ENCODE measurements around the gene ZRANB2. TPM values are rescaled to one million over a fixed set of nuclear protein-coding genes. Genes with fewer than 3 reads are reported as not detected.
A peak's percentile ranks its signal among the peaks of the same experiment; 100 is the strongest.

Gene ZRANB2
- total RNA-seq, 8 experiments from 2014 or later = 84.9 to 155 (median 111) TPM

DNA sequence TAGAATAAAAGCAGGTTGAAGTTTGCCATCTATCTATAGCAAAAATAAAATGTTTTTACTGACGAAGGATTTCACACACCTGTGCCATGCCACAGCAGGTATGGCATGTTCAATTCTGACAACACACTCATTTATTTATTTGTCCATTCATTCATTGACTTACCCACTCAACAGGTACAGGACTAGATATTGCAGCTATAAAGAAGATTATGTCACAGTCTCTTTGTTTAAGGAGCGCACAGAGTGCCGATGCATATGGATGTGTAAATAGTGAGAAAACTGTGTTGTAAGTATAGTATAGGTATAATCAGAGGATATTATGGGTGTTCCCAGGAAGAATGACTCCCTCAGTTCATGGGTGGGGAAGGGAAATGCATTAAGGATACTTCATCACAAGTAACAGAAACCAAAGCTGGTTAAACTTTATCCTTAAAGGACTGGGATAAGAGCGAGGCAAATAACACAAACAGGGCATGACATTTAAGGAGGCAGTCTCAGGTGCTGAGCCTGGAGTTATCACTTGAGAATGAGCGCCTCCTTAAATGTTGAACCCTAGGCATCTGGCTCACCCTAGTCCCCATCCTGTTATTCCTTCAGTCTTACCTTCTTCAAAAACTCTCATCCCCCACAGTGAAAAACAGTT lies 7.9 kb upstream of the ZRANB2 start:
- in situ Hi-C loops (cut with MboI; ENCODE audit: low pct_unique_long_range_greater_than_20kb in 2 of 9, low sequenced_read_pairs in 9 of 9, unreplicated experiment in 9 of 9) = loop anchor here in 1 of 9 experiments (25.0 kb wide), 1 partner anchor 449 kb away; no protein-coding TSS in a partner anchor
- no peak overlapping the region for H3K27ac ChIP-seq
- peaks cover 0 to 4% of the 10 kb centered on the region in 2 donors for H3K4me1 ChIP-seq (replicated peaks in 1 of 2)
- WGBS, 10 experiments = 61 to 100% (median 96%) methylated on average over 2 to 5 of the region's 5 CpGs; no CpG with 5 or more reads in 1 of the 10 experiments
- H3K4me3 ChIP-seq = no peak overlapping the region
- ATAC-seq (replicated peaks in 6 of 8) = peak in 1 of 8 experiments; percentile 11

DNA sequence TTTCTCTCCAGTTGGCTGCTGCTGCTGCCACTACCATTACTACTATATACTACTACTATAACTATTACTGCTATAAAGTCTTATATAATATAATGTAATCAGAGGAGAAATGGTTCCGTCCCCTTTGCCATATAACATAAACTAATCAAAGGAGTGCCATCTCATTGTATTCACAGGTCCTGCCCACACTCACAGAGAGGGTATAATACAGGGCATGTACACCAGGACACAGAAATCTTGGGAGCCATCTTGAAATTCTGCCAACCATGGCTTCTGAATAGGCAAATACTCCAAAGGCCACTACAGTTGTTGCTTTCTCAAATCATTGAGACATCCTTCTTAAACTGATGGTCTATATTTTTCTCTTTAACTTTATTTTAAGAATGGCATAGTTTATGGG lies 6.9 kb upstream of the ZRANB2 start:
- Histone ChIP-seq H3K4me1 (replicated peaks in 1 of 2) (peaks cover 4% of the 10 kb centered on the region in 2 donors), H3K4me3 (no peak overlapping the region), H3K27ac (no peak overlapping the region)
- in situ Hi-C loops (cut with MboI; ENCODE audit: low pct_unique_long_range_greater_than_20kb in 2 of 9, low sequenced_read_pairs in 9 of 9, unreplicated experiment in 9 of 9) = loop anchor here in 1 of 9 experiments (25.0 kb wide), 1 partner anchor 450 kb away; no protein-coding TSS in a partner anchor
- no peak for ATAC-seq (replicated peaks in 6 of 8)
- 100% methylated on average over 1 of the region's 1 CpG; no CpG with 5 or more reads in 5 of the 10 experiments for WGBS, 10 experiments

DNA sequence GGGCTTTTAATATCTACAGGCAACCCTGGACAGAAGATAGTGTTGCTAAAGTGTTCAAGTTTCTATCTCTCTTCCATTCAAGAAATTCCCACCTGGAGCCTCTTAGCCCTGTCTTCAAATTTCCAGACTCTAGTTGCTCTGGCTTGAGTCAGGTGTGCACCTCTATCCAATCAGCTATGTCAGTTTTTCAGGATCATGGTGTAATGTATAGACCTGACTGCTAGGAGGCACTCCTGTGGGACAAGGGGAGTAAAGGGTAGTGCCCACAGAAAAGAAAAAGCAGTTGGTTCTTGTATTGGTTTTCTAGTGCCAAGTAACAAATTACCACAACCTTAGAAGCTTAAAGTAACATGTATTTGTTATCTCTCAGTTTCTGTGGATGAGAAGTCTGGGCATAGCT lies 6.2 kb upstream of the ZRANB2 start:
- Histone ChIP-seq H3K4me1 (replicated peaks in 1 of 2) (peaks cover 4 to 6% of the 10 kb centered on the region in 2 donors), H3K4me3 (no peak overlapping the region), H3K27ac (no peak overlapping the region)
- no peak for ATAC-seq (replicated peaks in 6 of 8)
- in situ Hi-C loops (cut with MboI; ENCODE audit: low pct_unique_long_range_greater_than_20kb in 2 of 9, low sequenced_read_pairs in 9 of 9, unreplicated experiment in 9 of 9) = loop anchor here in 1 of 9 experiments (25.0 kb wide), 1 partner anchor 450 kb away; no protein-coding TSS in a partner anchor

DNA sequence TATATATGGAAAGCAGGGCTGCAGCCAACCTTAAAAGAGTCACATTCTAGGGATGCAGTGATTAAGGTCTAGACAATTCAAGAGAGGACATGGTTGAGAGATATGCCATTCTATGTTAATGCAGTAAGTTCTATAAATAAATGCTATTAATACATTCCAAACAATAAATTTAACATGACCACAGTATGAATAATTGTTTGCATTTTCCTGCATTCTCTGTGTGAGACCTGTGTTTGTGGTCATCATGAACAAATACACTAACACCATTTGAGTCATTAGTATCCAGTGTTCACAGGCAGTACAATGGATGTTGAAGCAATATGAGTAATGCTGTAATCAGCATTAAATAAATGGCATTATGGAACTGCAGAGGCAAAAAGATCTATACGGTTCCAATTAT lies 5.5 kb upstream of the ZRANB2 start:
- peak; percentile 19 to 84 (median 60) for ATAC-seq (replicated peaks in 6 of 8)

DNA sequence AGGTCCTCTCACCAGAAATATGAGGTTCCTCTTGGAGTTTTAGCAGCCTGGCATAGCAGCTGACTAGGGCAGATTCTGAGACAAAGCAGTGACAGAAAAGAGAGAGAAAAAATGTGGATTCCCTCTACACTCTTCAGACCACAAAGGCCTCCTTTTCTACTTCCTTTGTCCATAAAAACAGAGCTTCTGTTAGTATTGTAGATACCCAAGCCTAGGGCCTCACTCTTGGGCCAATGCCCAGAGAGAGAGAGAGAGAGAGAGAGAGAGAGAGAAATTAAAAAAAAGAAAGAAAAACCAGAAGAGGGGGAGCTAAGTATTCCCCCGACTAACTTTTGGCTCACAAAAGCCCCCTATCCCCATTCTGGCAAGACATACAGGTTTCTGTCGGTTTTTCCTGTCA lies 2.4 kb upstream of the ZRANB2 start:
- no peak overlapping the region for H3K4me3 ChIP-seq
- WGBS, 10 experiments = 40 to 100% (median 67%) methylated on average over 1 to 2 of the region's 2 CpGs; no CpG with 5 or more reads in 2 of the 10 experiments
- peaks cover 17 to 20% of the 10 kb centered on the region in 2 donors for H3K4me1 ChIP-seq (replicated peaks in 1 of 2)
- ATAC-seq (replicated peaks in 6 of 8) = peak in 2 of 8 experiments; percentile 11 to 40
- in situ Hi-C loops (cut with MboI; ENCODE audit: low pct_unique_long_range_greater_than_20kb in 2 of 9, low sequenced_read_pairs in 9 of 9, unreplicated experiment in 9 of 9) = loop anchor here in 1 of 9 experiments (25.0 kb wide), 1 partner anchor 454 kb away; no protein-coding TSS in a partner anchor
- H3K27ac ChIP-seq = no peak overlapping the region

More for the DNA sequence above, 5.5 kb upstream of the ZRANB2 start:
- no peak overlapping the region for H3K4me3 ChIP-seq
- H3K4me1 ChIP-seq (replicated peaks in 1 of 2) = peaks cover 10 to 12% of the 10 kb centered on the region in 2 donors
- H3K27ac ChIP-seq = no peak overlapping the region
- in situ Hi-C loops (cut with MboI; ENCODE audit: low pct_unique_long_range_greater_than_20kb in 2 of 9, low sequenced_read_pairs in 9 of 9, unreplicated experiment in 9 of 9) = loop anchor here in 1 of 9 experiments (25.0 kb wide), 1 partner anchor 451 kb away; no protein-coding TSS in a partner anchor
- 0 to 88% (median 42%) methylated on average over 1 of the region's 1 CpG; no CpG with 5 or more reads in 2 of the 10 experiments for WGBS, 10 experiments

DNA sequence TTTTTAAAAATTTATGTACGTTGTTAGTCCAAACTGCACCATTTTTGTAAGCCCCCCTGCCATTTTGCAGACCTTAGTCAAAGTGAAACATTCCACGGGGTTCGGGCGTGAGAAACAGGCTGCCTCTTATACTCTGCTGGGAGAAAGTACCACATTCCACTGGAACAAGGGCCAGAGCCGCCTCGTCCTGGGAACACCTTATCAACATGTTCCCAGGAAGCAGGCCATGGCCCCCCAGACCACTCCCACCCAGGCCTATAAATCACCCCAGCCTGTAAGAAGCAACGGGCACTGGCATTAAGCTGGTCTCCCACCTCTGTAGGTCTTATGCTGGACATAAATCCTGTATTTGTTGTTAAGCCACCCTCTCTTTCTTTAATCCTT lies 854 bp upstream of the ZRANB2 start:
- H3K4me3 ChIP-seq = peak overlapping the region; percentile 73 to 90 (median 76)
- H3K27ac ChIP-seq = peak overlapping the region; percentile 90 to 98
- peak in 5 of 8 experiments; percentile 5 to 47 (median 29) for ATAC-seq (replicated peaks in 6 of 8)
- in situ Hi-C loops (cut with MboI; ENCODE audit: low pct_unique_long_range_greater_than_20kb in 2 of 9, low sequenced_read_pairs in 9 of 9, unreplicated experiment in 9 of 9) = loop anchor here in 1 of 9 experiments (25.0 kb wide), 1 partner anchor 456 kb away; no protein-coding TSS in a partner anchor
- WGBS, 10 experiments = 44 to 100% (median 72%) methylated on average over 1 to 6 of the region's 7 CpGs
- peaks cover 17 to 20% of the 10 kb centered on the region in 2 donors for H3K4me1 ChIP-seq (replicated peaks in 1 of 2)

DNA sequence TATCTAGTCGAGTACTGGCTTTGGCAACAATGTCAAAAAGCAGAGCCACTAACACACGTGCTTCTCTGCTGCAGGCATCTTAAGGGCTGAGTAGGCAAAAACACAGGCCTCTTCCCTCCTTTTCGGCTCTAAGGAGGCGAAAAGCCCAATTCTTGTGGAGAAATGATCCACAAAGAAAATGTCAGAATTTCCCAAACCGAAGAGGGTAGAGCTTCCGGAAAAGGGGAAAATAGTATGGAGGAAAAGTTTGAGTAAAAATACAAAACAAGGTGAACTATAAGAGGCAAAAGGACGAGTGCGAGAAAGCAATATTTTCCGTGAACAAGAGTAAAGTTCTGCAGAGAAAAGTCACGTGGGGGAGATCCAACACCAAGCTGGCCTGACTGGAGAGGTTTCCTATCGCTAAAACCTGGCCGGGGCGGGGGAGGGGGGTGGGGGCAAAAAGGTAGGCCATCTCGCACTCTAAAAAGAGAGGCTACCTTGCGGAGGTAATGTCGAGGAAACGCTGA lies 551 bp downstream of the ZRANB2 start:
- in situ Hi-C loops (cut with MboI; ENCODE audit: low pct_unique_long_range_greater_than_20kb in 2 of 9, low sequenced_read_pairs in 9 of 9, unreplicated experiment in 9 of 9) = loop anchor here in 1 of 9 experiments (25.0 kb wide), 1 partner anchor 457 kb away; no protein-coding TSS in a partner anchor
- ATAC-seq (replicated peaks in 6 of 8) = peak; percentile 1 to 31 (median 13)
- Histone ChIP-seq H3K27ac (peak overlapping the region; percentile 90 to 98), H3K4me3 (peak overlapping the region; percentile 73 to 90 (median 76)), H3K4me1 (replicated peaks in 1 of 2) (peaks cover 17 to 20% of the 10 kb centered on the region in 2 donors)
- WGBS, 10 experiments = 0 to 5% (median 0%) methylated on average over 1 to 12 of the region's 17 CpGs

DNA sequence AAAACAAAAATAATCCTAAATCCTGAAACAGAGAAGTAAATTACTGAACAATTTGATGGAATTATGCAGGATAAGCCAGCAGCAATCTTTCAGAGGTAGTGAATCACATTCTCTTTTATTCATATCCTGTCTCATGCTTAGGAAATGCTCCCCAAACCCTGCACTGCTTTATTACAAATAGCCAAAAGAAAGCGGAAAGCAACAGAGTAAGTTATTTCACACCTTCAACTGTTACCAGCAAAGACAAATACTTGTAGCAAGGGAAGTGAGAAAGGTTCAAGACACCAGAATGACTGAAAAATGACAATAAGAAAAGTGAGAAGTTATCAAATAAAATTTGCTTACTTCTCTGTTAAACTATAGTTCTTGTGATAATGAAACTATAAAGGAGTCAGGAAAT lies 6.2 kb downstream of the ZRANB2 start:
- ATAC-seq (replicated peaks in 6 of 8) = no peak
- no peak overlapping the region for H3K4me3 ChIP-seq
- 42 to 100% (median 100%) methylated on average over 1 of the region's 1 CpG for WGBS, 10 experiments
- no peak overlapping the region for H3K27ac ChIP-seq
- H3K4me1 ChIP-seq (replicated peaks in 1 of 2) = peaks cover 7 to 11% of the 10 kb centered on the region in 2 donors
- in situ Hi-C loops (cut with MboI; ENCODE audit: low pct_unique_long_range_greater_than_20kb in 2 of 9, low sequenced_read_pairs in 9 of 9, unreplicated experiment in 9 of 9) = loop anchor here in 4 of 9 experiments (25.0 kb wide), 4 partner anchors 463 to 837 kb away; no protein-coding TSS in a partner anchor

DNA sequence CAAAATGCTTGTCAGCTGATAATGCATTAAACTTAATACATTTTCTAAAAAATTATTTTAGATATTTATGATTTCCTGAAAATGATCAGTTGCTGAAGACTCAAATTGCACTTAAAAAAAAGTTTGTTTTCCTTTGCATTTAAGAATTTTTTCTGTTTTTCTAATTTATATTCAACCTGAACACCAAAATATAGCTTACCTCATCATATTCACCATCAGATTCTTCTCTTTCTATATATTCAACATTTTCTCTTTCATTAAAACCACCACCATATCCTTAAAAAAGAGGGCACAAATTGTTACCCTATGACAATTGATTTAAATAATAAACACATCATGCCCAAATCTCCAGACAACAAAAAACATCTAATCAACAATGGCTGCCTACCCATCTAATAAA lies 8.6 kb downstream of the ZRANB2 start:
- in situ Hi-C loops (cut with MboI; ENCODE audit: low pct_unique_long_range_greater_than_20kb in 2 of 9, low sequenced_read_pairs in 9 of 9, unreplicated experiment in 9 of 9) = loop anchor here in 3 of 9 experiments (25.0 kb wide), 3 partner anchors 535 to 835 kb away; no protein-coding TSS in a partner anchor
- Histone ChIP-seq H3K4me1 (replicated peaks in 1 of 2) (no peaks in the 10 kb centered on the region), H3K4me3 (no peak overlapping the region), H3K27ac (no peak overlapping the region)
- ATAC-seq (replicated peaks in 6 of 8) = no peak

DNA sequence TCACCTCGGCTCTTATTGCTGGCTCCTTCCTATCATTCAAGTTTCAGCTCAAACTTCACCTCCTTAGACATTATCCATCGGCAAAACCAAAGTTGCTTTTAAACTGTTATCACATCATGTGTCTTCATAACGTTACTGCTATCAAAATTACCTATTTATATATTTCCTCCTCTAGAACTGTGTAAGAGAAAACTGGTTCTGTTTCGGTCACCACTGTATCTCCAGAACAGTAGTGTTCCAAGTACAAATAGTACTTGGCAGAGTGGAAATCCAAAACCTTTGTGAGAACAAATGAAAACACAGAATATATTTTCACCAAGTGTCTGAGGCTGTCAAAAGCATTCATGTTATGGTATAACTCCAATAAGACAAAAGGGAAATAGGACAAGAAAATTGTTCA lies 9.1 kb downstream of the ZRANB2 start:
- no peak for ATAC-seq (replicated peaks in 6 of 8)
- 86 to 100% (median 97%) methylated on average over 3 to 4 of the region's 4 CpGs for WGBS, 10 experiments
- in situ Hi-C loops (cut with MboI; ENCODE audit: low pct_unique_long_range_greater_than_20kb in 2 of 9, low sequenced_read_pairs in 9 of 9, unreplicated experiment in 9 of 9) = loop anchor here in 3 of 9 experiments (25.0 kb wide), 3 partner anchors 534 to 834 kb away; no protein-coding TSS in a partner anchor

DNA sequence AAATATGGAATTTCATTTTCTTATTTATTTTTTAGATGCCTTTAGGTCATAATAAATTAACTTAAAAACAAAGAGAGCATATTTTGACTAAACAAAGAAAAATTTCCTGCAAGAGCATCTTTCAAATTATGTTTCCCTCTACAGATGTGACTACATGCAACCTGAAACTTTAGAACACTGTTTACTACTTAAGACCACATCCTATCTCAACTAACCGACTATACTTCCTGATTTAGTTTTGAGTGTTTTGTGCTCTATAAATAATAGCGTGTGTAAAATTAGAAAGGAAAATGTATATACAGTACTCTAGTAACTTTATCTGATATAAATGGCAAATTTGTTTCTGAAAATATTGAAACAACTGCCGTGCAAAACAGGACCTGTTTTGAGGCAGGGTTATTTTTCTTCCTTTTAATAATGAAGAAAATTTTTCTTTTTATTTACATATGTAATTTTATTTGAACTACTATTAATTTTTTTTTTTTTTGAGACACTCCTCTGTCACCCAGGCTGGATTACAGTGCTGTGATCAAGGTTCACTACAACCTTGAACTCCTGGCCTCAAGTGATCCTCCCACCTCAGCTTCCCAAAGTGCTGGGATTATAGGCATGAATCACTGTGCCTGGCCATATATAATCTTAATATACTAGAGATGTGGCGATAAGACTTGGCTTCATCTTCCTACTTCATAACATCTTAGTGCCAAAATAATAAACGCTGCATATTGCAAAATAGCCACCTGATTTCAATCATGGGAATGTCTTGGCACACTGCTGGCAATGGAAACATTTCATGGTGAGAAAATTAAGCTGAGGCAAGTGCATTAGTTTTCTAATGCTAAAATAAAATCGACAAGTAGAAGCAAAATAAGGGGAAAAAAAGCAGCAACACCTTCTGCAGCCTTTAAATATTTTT lies 12.3 kb downstream of the ZRANB2 start:
- H3K27ac ChIP-seq = no peak overlapping the region
- WGBS, 10 experiments = 71 to 100% (median 94%) methylated on average over 3 to 6 of the region's 6 CpGs
- in situ Hi-C loops (cut with MboI; ENCODE audit: low pct_unique_long_range_greater_than_20kb in 2 of 9, low sequenced_read_pairs in 9 of 9, unreplicated experiment in 9 of 9) = loop anchor here in 3 of 9 experiments (25.0 kb wide), 3 partner anchors 531 to 831 kb away; no protein-coding TSS in a partner anchor

More for the DNA sequence above, 9.1 kb downstream of the ZRANB2 start:
- H3K4me1 ChIP-seq (replicated peaks in 1 of 2) = no peaks in the 10 kb centered on the region
- H3K27ac ChIP-seq = no peak overlapping the region
- H3K4me3 ChIP-seq = no peak overlapping the region

DNA sequence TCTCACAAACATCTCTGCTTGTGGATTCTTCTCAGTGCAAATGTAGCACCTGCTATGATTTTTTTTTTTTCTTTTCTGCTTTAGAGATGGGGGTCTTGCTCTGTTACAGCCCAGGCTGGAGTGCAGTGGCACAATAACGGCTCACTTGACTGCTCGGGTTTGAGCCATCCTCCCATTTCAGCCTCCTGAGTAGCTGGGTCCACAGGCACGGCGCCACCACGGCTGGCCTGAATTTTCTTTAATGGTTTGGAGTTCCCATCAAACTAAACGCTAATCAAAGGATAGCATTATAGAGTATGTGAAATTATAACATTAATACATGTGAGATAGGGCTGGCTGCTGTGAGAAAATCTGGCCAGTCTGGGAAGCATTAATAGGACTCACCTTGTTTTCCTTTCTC lies 26.0 kb downstream of the ZRANB2 start:
- no peak overlapping the region for H3K27ac ChIP-seq
- peak in 4 of 8 experiments; percentile 21 to 34 (median 30) for ATAC-seq (replicated peaks in 6 of 8)
- H3K4me3 ChIP-seq = no peak overlapping the region
- in situ Hi-C loops (cut with MboI; ENCODE audit: low pct_unique_long_range_greater_than_20kb in 2 of 9, low sequenced_read_pairs in 9 of 9, unreplicated experiment in 9 of 9) = loop anchor here in 5 of 9 experiments (10.0 to 25.0 kb wide), 4 partner anchors 517 to 817 kb away; no protein-coding TSS in a partner anchor
- 53 to 100% (median 91%) methylated on average over 1 to 6 of the region's 6 CpGs; no CpG with 5 or more reads in 2 of the 10 experiments for WGBS, 10 experiments
- H3K4me1 ChIP-seq (replicated peaks in 1 of 2) = peaks cover 0 to 6% of the 10 kb centered on the region in 2 donors

More for the DNA sequence above, 12.3 kb downstream of the ZRANB2 start:
- no peak overlapping the region for H3K4me3 ChIP-seq
- no peak for ATAC-seq (replicated peaks in 6 of 8)
- H3K4me1 ChIP-seq (replicated peaks in 1 of 2) = no peaks in the 10 kb centered on the region

Measured in motor neuron (in vitro differentiated cells).